ENCODE data around the gene SHROOM2.

SHROOM2 gene

GRCh38 chrX:9919632-9920172, 133.5 kb downstream of the SHROOM2 start:
- TF ChIP-seq, protein P1, sequence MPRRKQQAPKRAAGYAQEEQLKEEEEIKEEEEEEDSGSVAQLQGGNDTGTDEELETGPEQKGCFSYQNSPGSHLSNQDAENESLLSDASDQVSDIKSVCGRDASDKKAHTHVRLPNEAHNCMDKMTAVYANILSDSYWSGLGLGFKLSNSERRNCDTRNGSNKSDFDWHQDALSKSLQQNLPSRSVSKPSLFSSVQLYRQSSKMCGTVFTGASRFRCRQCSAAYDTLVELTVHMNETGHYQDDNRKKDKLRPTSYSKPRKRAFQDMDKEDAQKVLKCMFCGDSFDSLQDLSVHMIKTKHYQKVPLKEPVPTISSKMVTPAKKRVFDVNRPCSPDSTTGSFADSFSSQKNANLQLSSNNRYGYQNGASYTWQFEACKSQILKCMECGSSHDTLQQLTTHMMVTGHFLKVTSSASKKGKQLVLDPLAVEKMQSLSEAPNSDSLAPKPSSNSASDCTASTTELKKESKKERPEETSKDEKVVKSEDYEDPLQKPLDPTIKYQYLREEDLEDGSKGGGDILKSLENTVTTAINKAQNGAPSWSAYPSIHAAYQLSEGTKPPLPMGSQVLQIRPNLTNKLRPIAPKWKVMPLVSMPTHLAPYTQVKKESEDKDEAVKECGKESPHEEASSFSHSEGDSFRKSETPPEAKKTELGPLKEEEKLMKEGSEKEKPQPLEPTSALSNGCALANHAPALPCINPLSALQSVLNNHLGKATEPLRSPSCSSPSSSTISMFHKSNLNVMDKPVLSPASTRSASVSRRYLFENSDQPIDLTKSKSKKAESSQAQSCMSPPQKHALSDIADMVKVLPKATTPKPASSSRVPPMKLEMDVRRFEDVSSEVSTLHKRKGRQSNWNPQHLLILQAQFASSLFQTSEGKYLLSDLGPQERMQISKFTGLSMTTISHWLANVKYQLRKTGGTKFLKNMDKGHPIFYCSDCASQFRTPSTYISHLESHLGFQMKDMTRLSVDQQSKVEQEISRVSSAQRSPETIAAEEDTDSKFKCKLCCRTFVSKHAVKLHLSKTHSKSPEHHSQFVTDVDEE (CRISPR knock-in tag; IDR thresholded peaks at IDR 0.05) = no peak
- TF ChIP-seq ESRRG (CRISPR knock-in tag; IDR thresholded peaks at IDR 0.05) (no peak), CSRNP3 (CRISPR knock-in tag; IDR thresholded peaks at IDR 0.05) (no peak), RARB (CRISPR knock-in tag; IDR thresholded peaks at IDR 0.05) (no peak), OSR1 (CRISPR knock-in tag; IDR thresholded peaks at IDR 0.05) (no peak), ZNF70 (CRISPR knock-in tag; IDR thresholded peaks at IDR 0.05) (no peak), CREB5 (CRISPR knock-in tag; IDR thresholded peaks at IDR 0.05; ENCODE audit: low read depth) (no peak), ZNF8 (CRISPR knock-in tag; IDR thresholded peaks at IDR 0.05) (no peak)
- TF ChIP-seq, protein P2, sequence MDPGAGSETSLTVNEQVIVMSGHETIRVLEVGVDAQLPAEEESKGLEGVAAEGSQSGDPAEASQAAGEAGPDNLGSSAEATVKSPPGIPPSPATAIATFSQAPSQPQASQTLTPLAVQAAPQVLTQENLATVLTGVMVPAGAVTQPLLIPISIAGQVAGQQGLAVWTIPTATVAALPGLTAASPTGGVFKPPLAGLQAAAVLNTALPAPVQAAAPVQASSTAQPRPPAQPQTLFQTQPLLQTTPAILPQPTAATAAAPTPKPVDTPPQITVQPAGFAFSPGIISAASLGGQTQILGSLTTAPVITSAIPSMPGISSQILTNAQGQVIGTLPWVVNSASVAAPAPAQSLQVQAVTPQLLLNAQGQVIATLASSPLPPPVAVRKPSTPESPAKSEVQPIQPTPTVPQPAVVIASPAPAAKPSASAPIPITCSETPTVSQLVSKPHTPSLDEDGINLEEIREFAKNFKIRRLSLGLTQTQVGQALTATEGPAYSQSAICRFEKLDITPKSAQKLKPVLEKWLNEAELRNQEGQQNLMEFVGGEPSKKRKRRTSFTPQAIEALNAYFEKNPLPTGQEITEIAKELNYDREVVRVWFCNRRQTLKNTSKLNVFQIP (CRISPR knock-in tag; IDR thresholded peaks at IDR 0.05; ENCODE audit: borderline replicate concordance, low read depth) = no peak
- no peak for ATAC-seq

DNA sequence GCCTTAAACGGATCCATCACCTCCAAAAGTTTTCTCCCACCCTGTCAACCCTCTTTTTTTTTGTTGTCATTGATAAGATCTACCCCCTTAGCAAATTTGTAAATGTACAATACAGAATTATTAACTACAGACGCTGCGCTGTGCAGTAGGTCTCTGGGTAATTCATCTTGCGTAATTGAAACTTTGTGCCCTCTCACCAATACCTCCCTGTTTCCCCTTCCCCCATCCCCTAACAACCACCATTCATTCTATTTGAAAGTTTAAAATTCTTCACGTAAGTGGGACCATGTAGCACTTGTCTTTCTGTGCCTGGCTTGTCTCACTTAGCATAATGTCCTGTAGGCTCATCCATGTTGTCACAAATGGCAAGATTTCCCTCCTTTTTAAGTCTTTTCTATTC, 135.2 kb downstream of the SHROOM2 start:
- no peak for ATAC-seq
- TF ChIP-seq ZNF565 (CRISPR knock-in tag; conservative IDR thresholded peaks at IDR 0.05; ENCODE audit: low read depth) (no peak), CREB5 (CRISPR knock-in tag; IDR thresholded peaks at IDR 0.05; ENCODE audit: low read depth) (no peak), ARNTL (CRISPR knock-in tag; IDR thresholded peaks at IDR 0.05; ENCODE audit: borderline replicate concordance, low read depth) (no peak), ZFP3 (CRISPR knock-in tag; IDR thresholded peaks at IDR 0.05) (no peak), ZC3H10 (CRISPR knock-in tag; IDR thresholded peaks at IDR 0.05) (no peak)

- ATAC-seq = no peak
- TF ChIP-seq OSR1 (CRISPR knock-in tag; IDR thresholded peaks at IDR 0.05) (no peak), ZFP30 (CRISPR knock-in tag; IDR thresholded peaks at IDR 0.05) (no peak), CSRNP3 (CRISPR knock-in tag; IDR thresholded peaks at IDR 0.05) (no peak), CREB5 (CRISPR knock-in tag; IDR thresholded peaks at IDR 0.05; ENCODE audit: low read depth) (no peak), BACH2 (CRISPR knock-in tag; IDR thresholded peaks at IDR 0.05; ENCODE audit: borderline replicate concordance) (no peak), ZNF8 (CRISPR knock-in tag; IDR thresholded peaks at IDR 0.05) (no peak), CSDC2 (CRISPR knock-in tag; IDR thresholded peaks at IDR 0.05) (no peak), ZC3H10 (CRISPR knock-in tag; IDR thresholded peaks at IDR 0.05) (no peak), ZFP3 (CRISPR knock-in tag; IDR thresholded peaks at IDR 0.05) (no peak), PPARA (CRISPR knock-in tag; IDR thresholded peaks at IDR 0.05; ENCODE audit: borderline replicate concordance) (no peak), ARNTL (CRISPR knock-in tag; IDR thresholded peaks at IDR 0.05; ENCODE audit: borderline replicate concordance, low read depth) (no peak), TCF4 (CRISPR knock-in tag; IDR thresholded peaks at IDR 0.05; ENCODE audit: borderline replicate concordance) (no peak), ISL1 (CRISPR knock-in tag; IDR thresholded peaks at IDR 0.05) (no peak), TOX (CRISPR knock-in tag; IDR thresholded peaks at IDR 0.05; ENCODE audit: borderline replicate concordance) (no peak)
- TF ChIP-seq, protein P1 (CRISPR knock-in tag; IDR thresholded peaks at IDR 0.05) = no peak
- TF ChIP-seq, protein P2 (CRISPR knock-in tag; IDR thresholded peaks at IDR 0.05; ENCODE audit: borderline replicate concordance, low read depth) = no peak
These were observed 137.1 kb downstream of the SHROOM2 start for GRCh38 chrX:9923357-9923756.

Measured in SK-N-SH treated with all-trans-retinoic acid at 6 μM for 48 hours (cell line).